ENCODE measurements around the gene CDH13.

The CDH13 gene

GRCh38 chr16:83513008-83513755, 886.4 kb downstream of the CDH13 start:
- no peaks in the 10 kb centered on the region for H3K27me3 ChIP-seq (replicated peaks; ENCODE audit: control insufficient read depth, insufficient read depth, low read length)
- no peaks in the 10 kb centered on the region for H3K36me3 ChIP-seq (ENCODE audit: control insufficient read depth, insufficient read depth, low read length)
- no peak overlapping the region for H3K4me3 ChIP-seq (replicated peaks; ENCODE audit: low read depth, low read length)
- TF ChIP-seq, protein P1, sequence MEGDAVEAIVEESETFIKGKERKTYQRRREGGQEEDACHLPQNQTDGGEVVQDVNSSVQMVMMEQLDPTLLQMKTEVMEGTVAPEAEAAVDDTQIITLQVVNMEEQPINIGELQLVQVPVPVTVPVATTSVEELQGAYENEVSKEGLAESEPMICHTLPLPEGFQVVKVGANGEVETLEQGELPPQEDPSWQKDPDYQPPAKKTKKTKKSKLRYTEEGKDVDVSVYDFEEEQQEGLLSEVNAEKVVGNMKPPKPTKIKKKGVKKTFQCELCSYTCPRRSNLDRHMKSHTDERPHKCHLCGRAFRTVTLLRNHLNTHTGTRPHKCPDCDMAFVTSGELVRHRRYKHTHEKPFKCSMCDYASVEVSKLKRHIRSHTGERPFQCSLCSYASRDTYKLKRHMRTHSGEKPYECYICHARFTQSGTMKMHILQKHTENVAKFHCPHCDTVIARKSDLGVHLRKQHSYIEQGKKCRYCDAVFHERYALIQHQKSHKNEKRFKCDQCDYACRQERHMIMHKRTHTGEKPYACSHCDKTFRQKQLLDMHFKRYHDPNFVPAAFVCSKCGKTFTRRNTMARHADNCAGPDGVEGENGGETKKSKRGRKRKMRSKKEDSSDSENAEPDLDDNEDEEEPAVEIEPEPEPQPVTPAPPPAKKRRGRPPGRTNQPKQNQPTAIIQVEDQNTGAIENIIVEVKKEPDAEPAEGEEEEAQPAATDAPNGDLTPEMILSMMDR (IDR thresholded peaks at IDR 0.05; ENCODE audit: insufficient read depth, low read length, poor library complexity, severe bottlenecking) = no peak
- DNase-seq (ENCODE audit: extremely low read depth, insufficient read length) = no peak

GRCh38 chr16:83515395-83515794, 888.6 kb downstream of the CDH13 start:
- no peak overlapping the region for H3K4me3 ChIP-seq (replicated peaks; ENCODE audit: low read depth, low read length)
- TF ChIP-seq, protein P1 (IDR thresholded peaks at IDR 0.05; ENCODE audit: insufficient read depth, low read length, poor library complexity, severe bottlenecking) = no peak
- H3K36me3 ChIP-seq (ENCODE audit: control insufficient read depth, insufficient read depth, low read length) = no peaks in the 10 kb centered on the region
- no peaks in the 10 kb centered on the region for H3K27me3 ChIP-seq (replicated peaks; ENCODE audit: control insufficient read depth, insufficient read depth, low read length)
- DNase-seq (ENCODE audit: extremely low read depth, insufficient read length) = no peak

- Histone ChIP-seq H3K27me3 (replicated peaks; ENCODE audit: control insufficient read depth, insufficient read depth, low read length) (no peaks in the 10 kb centered on the region; the same call in 1 of the 2 replicates), H3K4me3 (replicated peaks; ENCODE audit: low read depth, low read length) (no peak overlapping the region), H3K36me3 (ENCODE audit: control insufficient read depth, insufficient read depth, low read length) (no peaks in the 10 kb centered on the region)
- TF ChIP-seq, protein P1 (IDR thresholded peaks at IDR 0.05; ENCODE audit: insufficient read depth, low read length, poor library complexity, severe bottlenecking) = no peak
- DNase-seq (ENCODE audit: extremely low read depth, insufficient read length) = no peak
Observed at GRCh38 chr16:83516931-83517330, 890.2 kb downstream of the CDH13 start.

GRCh38 chr16:83517398-83517797, 890.6 kb downstream of the CDH13 start:
- TF ChIP-seq, protein P1 (IDR thresholded peaks at IDR 0.05; ENCODE audit: insufficient read depth, low read length, poor library complexity, severe bottlenecking) = no peak
- no peak for DNase-seq (ENCODE audit: extremely low read depth, insufficient read length)
- H3K4me3 ChIP-seq (replicated peaks; ENCODE audit: low read depth, low read length) = no peak overlapping the region
- no peaks in the 10 kb centered on the region; the same call in 1 of the 2 replicates for H3K27me3 ChIP-seq (replicated peaks; ENCODE audit: control insufficient read depth, insufficient read depth, low read length)
- no peaks in the 10 kb centered on the region for H3K36me3 ChIP-seq (ENCODE audit: control insufficient read depth, insufficient read depth, low read length)

GRCh38 chr16:83520596-83520995, 893.8 kb downstream of the CDH13 start:
- H3K27me3 ChIP-seq (replicated peaks; ENCODE audit: control insufficient read depth, insufficient read depth, low read length) = no peaks in the 10 kb centered on the region; the same call in 1 of the 2 replicates
- no peak for DNase-seq (ENCODE audit: extremely low read depth, insufficient read length)
- TF ChIP-seq, protein P1 (IDR thresholded peaks at IDR 0.05; ENCODE audit: insufficient read depth, low read length, poor library complexity, severe bottlenecking) = no peak
- H3K4me3 ChIP-seq (replicated peaks; ENCODE audit: low read depth, low read length) = no peak overlapping the region
- H3K36me3 ChIP-seq (ENCODE audit: control insufficient read depth, insufficient read depth, low read length) = no peaks in the 10 kb centered on the region
